KMS-11 (cell line): ENCODE data around the gene WNT9A.

Source experiments
- H2AFZ ChIP-seq: fragments of 200-600 bp; sonication (generic); 2 replicates; pipeline ENCODE4 v1.6.1; 2016; ENCODE audit warnings: antibody characterized with exemption, mixed run types, low read depth
- H3K27ac ChIP-seq: fragments of 200-600 bp; sonication (generic); 2 replicates; pipeline ENCODE4 v1.6.1; 2016; ENCODE audit warnings: mild to moderate bottlenecking, mixed run types
- H3K27me3 ChIP-seq: fragments of 200-600 bp; sonication (generic); 2 replicates; pipeline ENCODE4 v1.6.1; 2017; ENCODE audit warnings: mild to moderate bottlenecking, low read depth, mixed run types, moderate library complexity; ENCODE audit not compliant: insufficient read depth
- H3K36me3 ChIP-seq: fragments of 200-600 bp; sonication (generic); 2 replicates; pipeline ENCODE4 v1.6.1; 2017; ENCODE audit warnings: mild to moderate bottlenecking, mixed run types; ENCODE audit not compliant: insufficient read depth
- H3K4me1 ChIP-seq: fragments of 200-600 bp; sonication (generic); 2 replicates; pipeline ENCODE4 v1.6.1; 2016; ENCODE audit warnings: mild to moderate bottlenecking, low read depth, mixed run types; ENCODE audit not compliant: poor library complexity, severe bottlenecking
- H3K4me2 ChIP-seq: fragments of 200-600 bp; sonication (generic); 2 replicates; pipeline ENCODE4 v1.7.0; 2016; ENCODE audit warnings: mild to moderate bottlenecking, mixed run types
- H3K4me3 ChIP-seq: fragments of 200-600 bp; sonication (generic); IDR thresholded peaks from 2 replicates; pipeline ENCODE4 v1.6.1; 2017; ENCODE audit warnings: low read depth, low read length, mixed read lengths; ENCODE audit not compliant: insufficient read depth
- H3K79me2 ChIP-seq: fragments of 200-600 bp; sonication (generic); 2 replicates; pipeline ENCODE4 v1.6.1; 2016; ENCODE audit warnings: low read depth, mixed run types; ENCODE audit not compliant: insufficient read depth
- H3K9ac ChIP-seq: fragments of 200-600 bp; sonication (generic); 2 replicates; pipeline ENCODE4 v1.6.1; 2016; ENCODE audit warnings: mild to moderate bottlenecking, mixed run types
- H4K20me1 ChIP-seq: fragments of 200-600 bp; sonication (generic); 2 replicates; pipeline ENCODE4 v1.6.1; 2016; ENCODE audit warnings: mild to moderate bottlenecking, mixed run types; ENCODE audit not compliant: insufficient read depth
- TF ChIP-seq, protein P1 (sequence below): fragments of 200-600 bp; sonication (generic); conservative IDR thresholded peaks from 2 replicates; pipeline ENCODE4 v1.6.1; 2017; ENCODE audit warnings: low read depth, mild to moderate bottlenecking, antibody characterized with exemption, low read length, moderate library complexity, mixed read lengths

Gene WNT9A

DNA sequence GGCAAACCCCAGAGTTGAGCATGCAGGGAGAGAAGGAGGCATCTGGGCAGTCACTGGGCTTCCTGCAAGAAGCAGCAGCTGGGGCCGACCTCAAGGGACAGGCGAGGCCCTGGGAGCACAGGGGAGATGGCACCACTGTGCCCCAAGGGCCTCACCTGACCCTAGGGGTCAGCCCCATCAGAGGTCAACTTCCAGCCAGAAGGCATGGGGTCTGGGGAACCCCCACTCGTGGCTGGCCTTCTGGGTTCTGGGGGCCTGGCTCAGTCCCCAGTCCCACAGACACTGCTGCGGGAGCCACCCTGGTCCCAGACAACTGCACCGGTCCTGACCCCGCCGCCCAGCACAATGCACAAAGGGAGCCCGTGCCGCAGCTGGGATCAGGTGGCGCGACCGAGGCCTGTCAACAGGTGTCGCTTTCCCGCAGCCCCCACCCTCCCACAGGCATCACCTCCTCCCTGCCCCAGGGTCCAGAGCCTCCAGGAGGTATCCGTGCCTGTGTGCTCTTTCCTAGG, 6.2 kb downstream of the WNT9A start:
- H3K36me3 ChIP-seq = no peaks in the 10 kb centered on the region
- no peak overlapping the region for H3K4me2 ChIP-seq
- TF ChIP-seq, protein P1, sequence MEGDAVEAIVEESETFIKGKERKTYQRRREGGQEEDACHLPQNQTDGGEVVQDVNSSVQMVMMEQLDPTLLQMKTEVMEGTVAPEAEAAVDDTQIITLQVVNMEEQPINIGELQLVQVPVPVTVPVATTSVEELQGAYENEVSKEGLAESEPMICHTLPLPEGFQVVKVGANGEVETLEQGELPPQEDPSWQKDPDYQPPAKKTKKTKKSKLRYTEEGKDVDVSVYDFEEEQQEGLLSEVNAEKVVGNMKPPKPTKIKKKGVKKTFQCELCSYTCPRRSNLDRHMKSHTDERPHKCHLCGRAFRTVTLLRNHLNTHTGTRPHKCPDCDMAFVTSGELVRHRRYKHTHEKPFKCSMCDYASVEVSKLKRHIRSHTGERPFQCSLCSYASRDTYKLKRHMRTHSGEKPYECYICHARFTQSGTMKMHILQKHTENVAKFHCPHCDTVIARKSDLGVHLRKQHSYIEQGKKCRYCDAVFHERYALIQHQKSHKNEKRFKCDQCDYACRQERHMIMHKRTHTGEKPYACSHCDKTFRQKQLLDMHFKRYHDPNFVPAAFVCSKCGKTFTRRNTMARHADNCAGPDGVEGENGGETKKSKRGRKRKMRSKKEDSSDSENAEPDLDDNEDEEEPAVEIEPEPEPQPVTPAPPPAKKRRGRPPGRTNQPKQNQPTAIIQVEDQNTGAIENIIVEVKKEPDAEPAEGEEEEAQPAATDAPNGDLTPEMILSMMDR = no peak

DNA sequence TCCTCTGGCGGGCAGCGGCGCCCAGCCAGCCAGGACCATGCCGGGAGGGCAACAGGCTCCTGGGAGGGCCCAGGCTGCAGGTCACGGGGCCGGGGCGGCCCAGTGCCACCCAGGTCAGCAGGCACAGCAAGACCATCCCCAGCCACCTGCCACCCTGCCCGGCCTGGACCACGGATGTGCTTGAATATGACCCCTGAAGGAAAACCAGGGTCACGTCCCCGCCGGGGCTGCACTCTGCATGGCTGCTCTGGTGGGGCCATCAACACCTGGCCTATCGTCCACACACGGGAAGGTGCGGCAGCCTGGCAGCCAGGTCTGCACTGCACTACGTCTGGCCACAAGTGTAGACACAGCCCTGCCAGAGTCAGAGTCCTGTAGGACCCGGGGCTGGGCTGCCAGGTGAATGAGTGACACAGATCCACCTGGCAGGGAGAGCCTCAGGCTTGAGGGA, 6.9 kb downstream of the WNT9A start:
- H3K4me1 ChIP-seq = no peaks in the 10 kb centered on the region
- no peaks in the 10 kb centered on the region for H3K36me3 ChIP-seq
- TF ChIP-seq, protein P1 = no peak
- peaks cover 2% of the 10 kb centered on the region; the same call in 1 of the 2 replicates for H3K27me3 ChIP-seq
- no peak overlapping the region for H3K27ac ChIP-seq
- H3K9ac ChIP-seq = no peak overlapping the region
- H3K4me2 ChIP-seq = no peak overlapping the region
- H3K79me2 ChIP-seq = no peaks in the 10 kb centered on the region
- no peak overlapping the region for H2AFZ ChIP-seq
- no peaks in the 10 kb centered on the region for H4K20me1 ChIP-seq
- no peak overlapping the region for H3K4me3 ChIP-seq

More for the DNA sequence above, 6.2 kb downstream of the WNT9A start:
- Histone ChIP-seq H3K27ac (no peak overlapping the region), H3K4me3 (no peak overlapping the region), H3K27me3 (peaks cover 2% of the 10 kb centered on the region; the same call in 1 of the 2 replicates), H3K79me2 (no peaks in the 10 kb centered on the region), H3K4me1 (no peaks in the 10 kb centered on the region), H4K20me1 (no peaks in the 10 kb centered on the region), H2AFZ (no peak overlapping the region), H3K9ac (no peak overlapping the region)

DNA sequence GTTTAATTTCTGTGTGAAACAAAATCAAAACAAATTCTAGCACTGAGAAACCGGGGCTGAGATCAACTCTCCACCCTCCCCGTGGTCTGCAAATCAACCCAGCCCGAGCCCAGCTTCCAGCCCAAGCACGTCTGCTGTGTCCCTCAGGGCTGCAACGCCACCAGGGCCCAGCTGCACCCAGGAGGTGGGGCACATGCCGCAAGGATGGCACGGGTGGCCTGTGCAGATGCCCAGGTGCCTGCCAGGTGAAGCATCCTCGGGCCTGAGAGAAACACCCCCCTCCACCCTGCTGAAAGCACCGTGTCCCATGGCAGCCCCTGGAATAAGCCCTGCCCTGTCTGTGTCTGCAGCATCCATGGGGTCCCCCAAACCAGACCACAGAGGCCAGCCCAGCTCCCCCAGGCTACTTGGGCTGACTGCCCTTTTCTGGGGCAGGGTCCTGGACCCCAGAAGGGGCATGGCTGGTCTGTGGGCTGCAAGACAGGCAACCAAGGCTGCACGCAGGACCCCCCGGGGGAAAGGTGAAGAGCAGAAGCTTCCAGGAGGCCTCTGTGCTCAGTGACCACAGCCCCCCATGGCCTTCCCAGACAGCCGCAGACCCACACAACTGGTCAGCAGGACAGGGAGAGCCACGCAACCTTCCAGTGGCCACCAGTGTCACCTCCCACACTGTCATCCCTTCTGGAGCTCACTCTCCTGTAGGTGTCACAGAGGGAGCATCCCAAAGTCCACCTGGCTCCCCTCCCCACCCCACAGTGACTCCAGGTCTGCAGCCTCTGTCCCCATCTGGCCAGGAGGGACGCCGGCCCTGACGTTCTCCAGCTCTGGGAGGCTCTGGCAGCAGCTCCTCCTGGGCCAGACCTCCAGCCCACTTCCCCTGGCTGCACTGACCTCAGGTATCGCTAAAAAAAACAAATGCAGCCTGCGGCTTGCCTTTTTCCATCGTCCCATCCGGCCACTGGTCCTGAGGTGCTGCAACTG, 7.7 kb downstream of the WNT9A start:
- no peak overlapping the region for H3K9ac ChIP-seq
- H4K20me1 ChIP-seq = no peaks in the 10 kb centered on the region
- TF ChIP-seq, protein P1 = no peak
- H3K27me3 ChIP-seq = peaks cover 2% of the 10 kb centered on the region; the same call in 1 of the 2 replicates
- H3K4me3 ChIP-seq = no peak overlapping the region
- H2AFZ ChIP-seq = no peak overlapping the region
- no peak overlapping the region for H3K4me2 ChIP-seq
- no peaks in the 10 kb centered on the region for H3K79me2 ChIP-seq
- no peak overlapping the region for H3K27ac ChIP-seq
- H3K4me1 ChIP-seq = no peaks in the 10 kb centered on the region
- H3K36me3 ChIP-seq = no peaks in the 10 kb centered on the region

DNA sequence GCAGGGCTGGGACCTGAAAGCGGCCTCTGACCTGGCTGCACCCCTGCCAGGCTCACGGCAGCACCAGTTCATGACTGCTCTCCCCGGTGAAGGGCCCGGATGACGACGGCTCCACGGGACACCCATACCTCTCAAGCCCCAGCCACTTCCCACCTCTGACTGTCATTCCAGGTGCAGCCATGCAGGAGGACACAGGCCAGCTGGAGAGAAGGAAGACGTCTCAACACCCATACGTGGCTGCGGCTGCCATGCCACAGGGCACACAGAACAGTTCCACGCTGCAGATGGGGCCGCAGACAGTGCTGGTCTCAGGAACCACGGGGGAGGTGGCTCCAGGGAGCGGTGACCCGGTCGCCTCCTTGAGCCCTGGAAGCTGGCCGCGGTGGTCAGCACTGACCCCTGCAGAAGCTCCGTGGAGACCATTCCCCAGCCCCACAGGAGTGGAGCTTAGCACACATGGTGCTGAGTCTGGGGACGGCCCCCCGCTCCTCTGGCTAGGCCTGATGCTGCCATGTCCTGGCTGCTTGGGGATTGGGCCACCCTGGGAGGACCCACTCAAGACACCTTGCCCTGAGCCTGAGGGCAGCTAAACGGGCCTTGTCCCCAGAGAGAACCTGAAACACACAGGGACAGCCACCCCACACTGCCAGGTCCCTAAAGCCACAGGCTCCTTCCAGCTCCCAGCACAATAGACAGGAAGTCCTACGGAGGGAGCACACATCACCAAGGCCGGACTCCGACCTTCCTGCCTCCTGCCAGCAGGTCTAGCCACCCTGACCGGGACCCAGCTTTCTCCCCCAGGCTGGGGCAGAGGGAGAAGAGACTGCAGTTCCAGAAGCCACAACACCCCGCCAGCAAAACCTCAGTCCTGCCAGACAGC, 8.6 kb downstream of the WNT9A start:
- no peaks in the 10 kb centered on the region for H4K20me1 ChIP-seq
- H3K9ac ChIP-seq = no peak overlapping the region
- H3K4me3 ChIP-seq = no peak overlapping the region
- no peaks in the 10 kb centered on the region for H3K36me3 ChIP-seq
- TF ChIP-seq, protein P1 = no peak
- peaks cover 2% of the 10 kb centered on the region; the same call in 1 of the 2 replicates for H3K27me3 ChIP-seq
- H2AFZ ChIP-seq = no peak overlapping the region
- no peak overlapping the region for H3K27ac ChIP-seq
- H3K4me1 ChIP-seq = no peaks in the 10 kb centered on the region
- no peak overlapping the region for H3K4me2 ChIP-seq
- H3K79me2 ChIP-seq = no peaks in the 10 kb centered on the region
